Limb (tissue), 2 donors: ENCODE measurements around the gene PWP1.
"Not testable (repeated sequence)": the region's sequence is repeated elsewhere in the genome, so short reads cannot be mapped to it uniquely, and the experiment has no call there.

Source experiments
- DNase-seq, 2 donors: peaks; one replicate each; pipeline ENCODE4 v3.0.0-alpha.2; 2016; ENCODE audit errors: extremely low spot score in 2 of 2

PWP1 gene

DNA sequence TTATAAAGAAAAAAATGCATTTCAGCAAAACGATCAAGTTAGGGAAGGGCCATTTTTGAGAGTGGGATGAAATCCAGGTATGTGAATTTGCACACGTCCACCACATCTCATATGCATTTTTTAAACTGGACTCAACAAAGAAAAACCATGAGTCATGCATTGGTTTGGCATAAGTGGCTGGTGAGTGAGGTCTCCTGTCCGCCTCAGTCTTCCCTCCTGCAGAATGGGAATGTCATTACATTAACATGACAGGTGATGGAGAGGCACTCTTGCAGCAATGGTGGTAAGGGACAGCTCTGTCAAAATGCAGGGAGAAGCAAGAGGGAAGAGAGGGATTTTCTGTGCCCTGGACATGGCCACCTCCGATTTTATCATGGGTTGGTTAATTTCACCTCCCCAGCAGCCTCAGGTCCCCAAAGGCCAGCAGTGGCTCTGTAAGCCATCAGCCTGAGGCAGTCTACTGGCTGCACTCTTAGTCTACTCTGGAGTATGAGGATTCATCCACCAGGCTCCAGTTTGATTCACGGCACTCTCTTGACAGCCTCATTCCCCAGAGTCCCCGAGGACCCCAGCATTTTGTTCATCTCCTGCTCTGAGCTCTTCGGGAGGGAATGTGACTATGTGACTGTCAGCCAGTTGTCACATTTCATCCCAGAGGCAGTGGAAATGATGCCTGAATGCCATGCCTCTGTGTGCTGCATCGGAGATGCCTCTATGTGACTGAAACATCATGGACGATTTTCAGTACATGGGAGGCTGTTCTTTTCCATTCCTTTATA is 17.1 kb upstream of the PWP1 start:
- no peak for DNase-seq

DNA sequence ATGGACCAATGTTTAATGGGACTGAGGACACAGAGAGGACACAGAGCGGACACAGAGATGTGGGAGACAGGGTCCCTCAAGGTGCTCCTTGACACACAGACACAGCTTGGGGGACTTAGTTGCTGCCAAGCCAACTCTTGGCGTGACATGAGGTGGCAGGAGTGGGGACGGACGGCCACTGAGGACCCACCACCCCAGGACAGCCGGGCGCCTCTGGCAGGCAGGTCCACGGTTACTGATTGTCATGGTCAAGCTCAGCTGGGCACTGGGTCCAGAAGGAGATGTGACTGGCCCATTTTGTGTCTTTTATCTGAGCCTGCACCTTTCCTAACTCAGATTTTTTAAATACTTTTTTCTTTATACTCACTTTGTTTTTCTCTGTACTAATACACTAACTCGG is 15.7 kb upstream of the PWP1 start:
- DNase-seq, result no peak

GRCh38 chr12:107670999-107671643 is 14.5 kb upstream of the PWP1 start:
- DNase-seq, result no peak

- no peak for DNase-seq
These were observed 7.9 kb upstream of the PWP1 start for GRCh38 chr12:107677671-107678070.

- no peak for DNase-seq
These were observed 6.3 kb upstream of the PWP1 start for GRCh38 chr12:107679336-107679735.

- DNase-seq, result no peak
These were observed 4.2 kb upstream of the PWP1 start for GRCh38 chr12:107681455-107681835.

DNA sequence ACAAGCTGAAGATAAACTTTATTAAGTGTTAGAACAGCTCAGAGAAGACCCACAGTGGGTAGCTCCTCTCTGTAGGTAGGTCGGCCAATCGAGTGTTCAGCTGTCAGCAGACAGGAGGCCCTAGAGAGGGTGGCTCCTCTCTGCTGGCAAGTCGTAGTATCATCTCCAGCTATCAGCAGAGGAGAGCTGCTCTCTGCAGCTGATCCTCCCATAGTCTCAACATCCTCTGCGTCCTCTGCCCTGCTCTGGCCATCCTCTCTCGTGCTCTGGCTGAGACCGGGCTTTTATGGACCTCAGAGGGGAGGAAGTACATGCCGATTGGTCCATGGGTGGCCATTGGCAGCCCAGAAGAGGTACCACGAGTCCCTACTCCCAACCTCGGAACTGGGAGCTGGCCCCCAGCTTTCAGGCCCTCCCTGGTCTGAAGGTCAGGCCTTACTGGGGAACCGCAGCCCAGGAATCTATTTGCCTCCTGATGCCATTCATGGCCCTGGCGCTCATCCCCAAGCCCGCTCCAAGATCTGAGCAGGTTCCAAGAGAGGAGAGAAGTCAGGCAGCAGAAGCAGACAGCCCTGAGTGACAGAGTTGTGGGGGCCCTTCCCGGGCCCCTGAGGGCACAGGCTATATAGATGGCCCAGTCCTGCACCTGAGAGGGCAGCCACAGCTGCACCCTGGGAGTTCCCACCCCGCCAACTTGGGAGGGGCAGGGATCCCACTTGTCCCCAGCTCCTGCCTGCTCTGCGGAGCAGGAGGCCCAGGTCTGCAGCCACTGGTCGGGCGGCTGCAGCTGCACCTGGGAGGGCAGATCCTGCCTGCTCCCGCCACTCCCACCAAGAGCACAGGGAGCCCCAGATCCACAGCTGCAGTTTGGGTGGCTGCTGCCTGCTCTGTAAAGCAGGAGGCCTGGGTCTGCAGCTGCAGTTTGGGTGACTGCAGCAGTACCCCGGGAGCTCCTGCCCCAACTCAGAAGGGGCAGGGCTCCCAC is 3.5 kb upstream of the PWP1 start:
- no peak for DNase-seq

DNA sequence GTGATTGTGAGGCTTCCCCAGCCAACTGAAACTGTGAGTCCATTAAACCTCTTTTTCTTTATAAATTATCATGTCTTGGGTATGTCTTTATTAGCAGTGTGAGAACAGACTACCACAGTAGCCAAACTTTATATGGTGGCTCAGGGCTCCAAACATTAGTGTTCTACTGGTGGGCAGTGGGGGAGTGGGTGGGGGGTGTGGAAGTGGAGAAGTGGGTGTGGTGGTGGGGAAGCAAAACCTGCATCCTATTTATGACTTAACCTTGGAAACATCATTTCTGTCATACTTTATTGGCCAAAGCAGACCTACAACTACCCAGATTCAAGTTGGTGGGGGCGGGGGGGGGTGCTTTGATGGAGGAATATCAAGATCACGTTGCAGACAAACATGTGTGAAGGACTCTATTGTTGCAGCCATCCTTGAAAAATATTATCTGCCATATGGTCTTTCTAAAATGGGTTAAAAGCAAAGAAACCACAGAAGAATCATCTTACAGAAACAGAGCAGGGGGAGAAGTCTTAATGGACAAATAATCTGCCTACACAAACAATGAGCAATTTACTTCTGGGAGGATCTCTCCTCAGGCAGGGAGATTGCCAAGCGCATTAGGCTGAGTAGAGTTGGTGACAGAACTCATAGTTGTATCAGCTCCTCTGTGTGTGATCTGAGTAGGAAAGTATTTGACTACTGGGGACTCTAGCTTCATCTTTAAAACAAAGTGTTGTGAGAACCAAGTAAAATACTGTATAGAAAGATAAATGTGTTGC is 1.4 kb upstream of the PWP1 start:
- DNase-seq, result no peak

GRCh38 chr12:107684990-107685359 is 624 bp upstream of the PWP1 start:
- DNase-seq, result peak; percentile 37 to 42

- not testable (repeated sequence) for DNase-seq
These were observed 10.2 kb downstream of the PWP1 start for GRCh38 chr12:107695772-107696171.

- no peak for DNase-seq
These were observed 16.5 kb downstream of the PWP1 start for GRCh38 chr12:107702106-107702505.

GRCh38 chr12:107704041-107704440 is 18.4 kb downstream of the PWP1 start:
- no peak for DNase-seq

DNA sequence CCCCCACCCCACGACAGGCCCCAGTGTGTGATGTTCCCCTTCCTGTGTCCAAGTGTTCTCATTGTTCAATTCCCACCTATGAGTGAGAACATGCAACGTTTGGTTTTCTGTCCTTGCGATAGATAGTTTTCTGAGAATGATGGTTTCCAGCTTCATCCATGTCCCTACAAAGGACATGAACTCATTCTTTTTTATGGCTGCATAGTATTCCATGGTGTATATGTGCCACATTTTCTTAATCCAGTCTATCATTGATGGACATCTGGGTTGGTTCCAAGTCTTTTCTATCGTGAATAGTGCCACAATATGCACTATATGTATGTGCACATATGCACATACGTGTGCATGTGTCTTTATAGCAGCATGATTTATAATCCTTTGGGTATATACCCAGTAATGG is 19.9 kb downstream of the PWP1 start:
- not testable (repeated sequence) for DNase-seq

DNA sequence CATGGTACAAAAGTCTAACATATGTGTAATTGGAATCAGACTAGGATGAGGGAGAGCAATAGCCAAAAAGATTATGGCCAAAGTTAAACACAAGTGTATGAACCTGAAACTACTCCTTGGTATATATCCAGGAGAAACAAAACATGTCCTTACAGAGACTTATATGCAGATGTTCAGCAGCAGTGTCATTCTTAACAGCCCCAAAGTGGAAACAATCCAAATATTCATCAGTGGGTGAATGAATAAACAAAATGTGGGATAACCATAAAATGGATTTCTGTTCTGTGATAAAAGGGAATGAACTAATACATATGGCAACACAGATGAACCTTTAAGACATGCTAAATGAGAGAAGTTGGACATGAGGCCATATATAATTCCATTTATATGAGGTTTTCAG is 30.2 kb downstream of the PWP1 start:
- DNase-seq, result no peak

- no peak for DNase-seq
These were observed 33.0 kb downstream of the PWP1 start for GRCh38 chr12:107718606-107719005.

DNA sequence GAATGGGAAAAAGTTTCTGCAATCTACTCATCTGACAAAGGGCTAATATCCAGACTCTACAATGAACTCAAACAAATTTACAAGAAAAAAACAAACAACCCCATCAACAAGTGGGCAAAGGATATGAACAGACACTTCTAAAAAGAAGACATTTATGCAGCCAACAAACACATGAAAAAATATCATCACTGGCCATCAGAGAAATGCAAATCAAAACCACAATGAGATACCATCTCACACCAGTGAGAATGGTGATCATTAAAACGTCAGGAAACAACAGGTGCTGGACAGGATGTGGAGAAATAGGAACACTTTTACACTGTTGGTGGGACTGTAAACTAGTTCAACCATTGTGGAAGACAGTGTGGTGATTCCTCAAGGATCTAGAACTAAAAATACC is 41.7 kb downstream of the PWP1 start:
- not testable (repeated sequence) for DNase-seq

DNA sequence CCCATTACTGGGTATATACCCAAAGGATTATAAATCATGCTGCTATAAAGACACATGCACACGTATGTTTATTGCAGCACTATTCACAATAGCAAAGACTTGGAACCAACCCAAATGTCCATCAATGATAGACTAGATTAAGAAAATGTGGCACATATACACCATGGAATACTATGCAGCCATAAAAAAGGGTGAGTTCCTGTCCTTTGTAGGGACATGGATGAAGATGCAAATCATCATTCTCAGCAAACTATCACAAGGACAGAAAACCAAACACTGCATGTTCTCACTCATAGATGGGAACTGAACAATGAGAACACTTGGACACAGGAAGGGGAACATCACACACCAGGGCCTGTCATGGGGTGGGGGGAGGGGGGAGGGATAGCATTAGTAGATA is 42.1 kb downstream of the PWP1 start:
- DNase-seq, result not testable (repeated sequence)

GRCh38 chr12:107730618-107731341 is 45.2 kb downstream of the PWP1 start:
- DNase-seq, result no peak

GRCh38 chr12:107731366-107731765 is 45.8 kb downstream of the PWP1 start:
- DNase-seq, result no peak

DNA sequence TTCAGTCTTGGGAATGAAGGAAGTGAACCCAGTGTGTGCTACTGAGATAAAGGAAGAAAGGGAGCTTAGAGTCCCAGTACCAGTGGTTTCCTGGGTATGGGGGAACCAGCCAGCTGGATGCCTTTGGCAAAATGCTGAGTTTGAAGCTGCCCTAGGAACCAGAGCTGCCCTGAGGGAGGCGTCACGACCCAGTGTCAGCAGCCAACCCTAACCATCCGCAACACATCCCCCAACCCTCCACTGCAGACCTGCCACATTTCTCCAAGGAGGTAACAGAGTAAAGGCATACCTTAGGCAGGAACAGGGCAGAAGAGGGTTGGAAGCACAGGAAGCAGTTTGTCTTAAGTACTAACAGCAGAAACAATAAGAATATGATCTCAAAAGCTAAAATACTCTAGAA is 46.8 kb downstream of the PWP1 start:
- no peak for DNase-seq

DNA sequence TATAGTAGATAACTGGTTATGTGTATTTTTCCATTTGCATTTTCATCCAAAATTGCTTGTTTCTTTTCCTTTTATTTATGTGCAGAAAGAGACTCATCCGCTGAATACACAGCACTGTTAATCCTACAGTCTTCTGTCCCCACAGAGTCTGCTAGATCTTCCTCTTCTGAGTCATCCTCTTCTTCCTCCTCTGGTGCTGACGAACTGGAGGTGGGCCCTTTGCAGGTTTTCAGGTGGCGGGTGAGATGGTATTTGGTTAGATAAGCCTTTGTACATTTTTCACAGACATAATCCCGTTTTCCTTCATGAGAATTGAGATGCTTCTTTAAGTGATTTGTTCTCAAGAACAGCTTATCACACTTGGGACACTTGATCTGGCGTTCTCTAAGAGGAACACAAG is 48.5 kb downstream of the PWP1 start:
- no peak for DNase-seq
